ENCODE data around the gene CALML4. TPM values are rescaled to one million over a fixed set of nuclear protein-coding genes. Genes with fewer than 3 reads are reported as not detected.
A peak's percentile ranks its signal among the peaks of the same experiment; 100 is the strongest.

Gene CALML4
- total RNA-seq, 1 donor from 2014 or later, result 9.4 TPM

DNA sequence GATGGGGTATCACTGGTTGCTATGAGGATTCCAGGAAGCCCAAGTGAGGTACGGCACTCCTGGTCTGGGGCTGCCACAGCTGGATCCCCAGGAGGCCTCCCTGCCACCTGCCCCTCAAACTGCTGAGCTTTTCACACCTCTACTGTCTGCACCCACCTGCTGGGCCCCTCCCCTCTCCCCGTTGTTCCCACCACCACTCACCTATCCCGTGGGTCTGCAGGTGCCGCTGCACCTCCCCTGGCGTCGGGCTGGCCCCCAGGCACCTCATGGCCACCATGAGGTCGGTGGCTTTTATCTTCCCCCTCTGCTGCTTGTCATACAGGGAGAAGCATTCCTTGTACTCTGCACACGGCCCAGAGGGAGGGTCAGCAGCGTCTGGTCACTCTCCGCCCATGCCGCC, 5.8 kb downstream of the CALML4 start:
- Mint-ChIP-seq H3K4me3 (no peak overlapping the region), H3K4me1 (ENCODE audit: unreplicated experiment) (peaks cover 22% of the 10 kb centered on the region), H3K27me3 (no peaks in the 10 kb centered on the region), H3K9me3 (no peaks in the 10 kb centered on the region), H3K27ac (no peak overlapping the region), H3K36me3 (peaks cover 15% of the 10 kb centered on the region)
- TF ChIP-seq, protein P1, sequence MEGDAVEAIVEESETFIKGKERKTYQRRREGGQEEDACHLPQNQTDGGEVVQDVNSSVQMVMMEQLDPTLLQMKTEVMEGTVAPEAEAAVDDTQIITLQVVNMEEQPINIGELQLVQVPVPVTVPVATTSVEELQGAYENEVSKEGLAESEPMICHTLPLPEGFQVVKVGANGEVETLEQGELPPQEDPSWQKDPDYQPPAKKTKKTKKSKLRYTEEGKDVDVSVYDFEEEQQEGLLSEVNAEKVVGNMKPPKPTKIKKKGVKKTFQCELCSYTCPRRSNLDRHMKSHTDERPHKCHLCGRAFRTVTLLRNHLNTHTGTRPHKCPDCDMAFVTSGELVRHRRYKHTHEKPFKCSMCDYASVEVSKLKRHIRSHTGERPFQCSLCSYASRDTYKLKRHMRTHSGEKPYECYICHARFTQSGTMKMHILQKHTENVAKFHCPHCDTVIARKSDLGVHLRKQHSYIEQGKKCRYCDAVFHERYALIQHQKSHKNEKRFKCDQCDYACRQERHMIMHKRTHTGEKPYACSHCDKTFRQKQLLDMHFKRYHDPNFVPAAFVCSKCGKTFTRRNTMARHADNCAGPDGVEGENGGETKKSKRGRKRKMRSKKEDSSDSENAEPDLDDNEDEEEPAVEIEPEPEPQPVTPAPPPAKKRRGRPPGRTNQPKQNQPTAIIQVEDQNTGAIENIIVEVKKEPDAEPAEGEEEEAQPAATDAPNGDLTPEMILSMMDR (conservative IDR thresholded peaks at IDR 0.05), result no peak
- DNase-seq (ENCODE audit: extremely low spot score, unreplicated experiment), result peak; percentile 54

DNA sequence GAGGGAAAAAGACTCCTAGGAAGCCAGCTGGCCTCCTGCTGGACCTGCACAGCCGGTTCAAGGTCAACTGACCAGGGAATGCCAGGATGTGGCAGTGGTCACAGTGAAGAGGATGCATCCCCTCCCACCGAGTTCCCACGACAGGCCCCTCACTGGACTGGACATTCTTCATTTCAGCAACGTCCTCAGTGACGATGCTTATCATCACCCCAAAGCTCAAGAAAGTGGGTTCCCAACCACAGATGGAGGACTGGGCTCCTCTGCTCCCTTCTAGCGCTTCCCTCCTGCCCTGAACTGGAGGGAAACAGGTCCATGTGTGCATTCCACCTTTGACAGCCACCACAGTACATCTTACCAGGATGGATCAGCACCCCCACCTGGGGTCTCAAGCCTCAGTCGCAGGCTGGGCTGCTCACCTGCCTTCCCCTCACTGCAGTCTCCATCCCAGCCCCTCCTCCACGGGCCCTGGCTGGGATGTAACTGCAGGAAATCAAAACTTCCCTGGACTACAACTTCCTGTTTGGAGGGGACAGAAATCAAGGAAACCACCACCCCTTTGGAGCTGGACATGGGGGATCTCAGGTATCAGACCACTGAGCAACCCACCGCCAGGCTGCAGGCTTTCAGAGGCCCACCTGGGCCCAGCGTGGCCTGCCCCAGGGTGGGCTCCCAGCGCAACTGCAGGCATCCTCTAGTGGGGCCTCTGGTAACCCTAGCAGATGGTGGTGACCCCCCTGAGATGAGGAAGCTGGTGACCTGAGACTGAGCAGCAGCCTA, 7.3 kb downstream of the CALML4 start:
- H3K36me3 Mint-ChIP-seq, result peaks cover 20% of the 10 kb centered on the region
- no peak overlapping the region for H3K4me3 Mint-ChIP-seq
- H3K27ac Mint-ChIP-seq, result peak overlapping the region; percentile 12
- no peaks in the 10 kb centered on the region for H3K27me3 Mint-ChIP-seq
- peaks cover 22% of the 10 kb centered on the region for H3K4me1 Mint-ChIP-seq (ENCODE audit: unreplicated experiment)
- TF ChIP-seq, protein P1 (conservative IDR thresholded peaks at IDR 0.05), result no peak
- no peak for DNase-seq (ENCODE audit: extremely low spot score, unreplicated experiment)
- H3K9me3 Mint-ChIP-seq, result no peaks in the 10 kb centered on the region

DNA sequence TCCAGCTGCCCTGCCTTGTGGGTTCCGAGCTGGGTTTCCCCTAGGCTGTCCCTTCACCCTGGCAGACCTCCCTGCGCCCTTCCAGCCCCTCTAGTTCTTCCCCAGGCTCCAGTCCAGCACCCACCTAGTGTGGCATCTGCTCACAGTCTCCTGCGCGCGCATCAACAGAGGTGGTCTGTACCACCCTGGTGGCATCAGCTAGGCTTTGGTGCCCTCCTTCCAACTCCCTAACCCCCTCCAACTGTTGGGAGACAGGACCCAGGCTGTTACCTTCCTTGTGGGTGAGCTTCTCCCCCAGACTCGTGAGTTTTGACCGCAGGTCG, 8.0 kb downstream of the CALML4 start:
- Mint-ChIP-seq H3K9me3 (no peaks in the 10 kb centered on the region), H3K4me1 (ENCODE audit: unreplicated experiment) (peaks cover 21% of the 10 kb centered on the region), H3K36me3 (peaks cover 25% of the 10 kb centered on the region), H3K27me3 (no peaks in the 10 kb centered on the region), H3K4me3 (no peak overlapping the region), H3K27ac (peak overlapping the region; percentile 12)
- TF ChIP-seq, protein P1 (conservative IDR thresholded peaks at IDR 0.05), result no peak
- DNase-seq (ENCODE audit: extremely low spot score, unreplicated experiment), result no peak

DNA sequence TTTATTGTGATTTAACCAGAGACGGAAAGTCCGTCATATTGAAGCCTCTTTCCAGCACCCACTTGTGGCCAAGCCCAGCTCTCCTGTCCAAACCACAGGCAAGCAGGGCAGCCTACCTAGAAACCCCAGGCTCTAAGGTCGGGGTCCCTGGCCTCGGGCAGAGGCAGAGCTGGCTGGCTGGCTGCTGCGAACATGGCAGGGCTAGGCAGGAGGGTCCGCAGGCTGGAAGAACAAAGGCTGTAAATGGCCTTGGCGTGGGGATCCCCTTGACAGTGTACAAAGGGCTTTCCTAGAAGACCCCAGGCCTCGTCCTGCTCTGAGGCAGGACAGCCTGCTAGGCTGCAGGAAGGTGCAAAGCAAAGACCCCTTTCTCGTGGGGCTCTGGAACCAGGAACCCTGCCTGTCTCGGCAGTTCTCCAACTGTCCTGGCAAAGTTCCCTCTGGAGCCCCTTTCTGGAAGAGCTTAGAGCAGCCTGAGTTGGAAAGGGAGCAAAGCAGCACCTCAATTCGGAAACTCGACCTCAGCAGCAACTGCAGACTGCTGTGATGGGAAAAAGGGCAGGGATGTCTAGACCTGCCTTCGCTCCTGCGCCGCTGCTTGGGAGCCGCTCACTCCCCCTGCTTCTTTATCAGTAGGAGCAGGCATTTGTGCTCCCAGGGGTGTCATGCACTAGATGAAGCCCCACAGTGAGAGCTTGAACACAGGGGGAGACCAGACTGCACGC, 8.5 kb downstream of the CALML4 start:
- H3K36me3 Mint-ChIP-seq, result peaks cover 28% of the 10 kb centered on the region
- no peak overlapping the region for H3K4me3 Mint-ChIP-seq
- peak overlapping the region; percentile 12 for H3K27ac Mint-ChIP-seq
- H3K27me3 Mint-ChIP-seq, result no peaks in the 10 kb centered on the region
- TF ChIP-seq, protein P1 (conservative IDR thresholded peaks at IDR 0.05), result no peak
- no peak for DNase-seq (ENCODE audit: extremely low spot score, unreplicated experiment)
- peaks cover 16% of the 10 kb centered on the region for H3K4me1 Mint-ChIP-seq (ENCODE audit: unreplicated experiment)
- H3K9me3 Mint-ChIP-seq, result no peaks in the 10 kb centered on the region

DNA sequence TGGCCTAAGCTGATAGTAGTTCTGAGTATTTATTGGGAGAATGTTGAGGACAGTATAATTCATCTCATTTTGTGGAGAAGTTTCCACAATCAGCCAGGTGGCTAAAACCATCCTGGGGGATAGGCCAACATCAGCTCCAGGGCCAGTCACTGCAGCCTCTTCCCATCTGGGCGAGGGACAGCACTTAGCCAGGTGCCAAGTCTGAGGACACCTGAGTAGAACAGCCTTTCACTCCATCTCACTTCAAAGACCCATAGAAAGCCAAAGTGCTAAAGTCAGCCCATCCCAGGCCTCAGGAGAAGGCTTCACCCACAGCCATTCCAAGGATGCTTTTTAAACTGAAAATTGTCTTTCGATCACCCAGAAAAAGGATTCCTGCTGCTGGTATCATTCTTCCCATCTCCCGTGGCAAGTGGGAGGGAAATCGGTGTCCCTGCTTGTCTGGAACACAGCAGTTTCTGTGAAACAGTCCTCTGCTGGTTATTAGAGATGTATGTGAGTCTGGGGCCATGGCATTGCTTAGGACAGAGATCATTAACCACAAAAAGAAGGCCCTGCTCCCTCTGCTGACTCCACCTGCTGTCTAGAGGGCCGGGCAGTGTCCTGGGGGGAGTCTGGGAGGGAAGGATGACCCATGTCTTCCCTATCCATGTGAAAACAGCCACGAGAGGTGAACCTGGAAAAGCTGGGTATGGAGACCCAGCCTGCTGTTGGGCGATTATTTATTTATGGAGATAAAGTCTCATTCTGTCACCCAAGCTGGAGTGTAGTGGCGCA, 9.6 kb downstream of the CALML4 start:
- TF ChIP-seq, protein P1 (conservative IDR thresholded peaks at IDR 0.05), result peak; percentile 23
- Mint-ChIP-seq H3K9me3 (no peaks in the 10 kb centered on the region), H3K27ac (peak overlapping the region; percentile 51), H3K27me3 (no peaks in the 10 kb centered on the region), H3K4me1 (ENCODE audit: unreplicated experiment) (peaks cover 14% of the 10 kb centered on the region), H3K4me3 (no peak overlapping the region), H3K36me3 (peaks cover 30% of the 10 kb centered on the region)
- DNase-seq (ENCODE audit: extremely low spot score, unreplicated experiment), result no peak

Measured in type B pancreatic cell (in vitro differentiated cells).